ENCODE measurements around the gene CEP290. TPM values are rescaled to one million over a fixed set of nuclear protein-coding genes. Genes with fewer than 3 reads are reported as not detected.

CEP290 gene
- total and polyA plus RNA-seq, 2 experiments from 2014 or later = 17.3 to 25.7 TPM

- TF ChIP-seq ETS1 (IDR thresholded peaks at IDR 0.05) = no peak
- no peak for TF ChIP-seq POLR2AphosphoS5 (IDR thresholded peaks at IDR 0.05; ENCODE audit: low read depth)
- no peak for TF ChIP-seq ZNF114 (CRISPR knock-in tag; IDR thresholded peaks at IDR 0.05)
These were observed 40.5 kb upstream of the CEP290 start (continued) for GRCh38 chr12:88182416-88182815.

- Mint-ChIP-seq H3K27me3 (ENCODE audit: insufficient read depth, low read depth, poor library complexity) (no peaks in the 10 kb centered on the region), H3K4me3 (no peak overlapping the region), H3K4me1 (peaks cover 3% of the 10 kb centered on the region; the same call in 1 of the 3 replicates), H3K9me3 (0 out of 3 replicates have a peak, but pooled peaks cover 3% of the 10 kb centered on the region), H3K27ac (0 out of 2 replicates have a peak overlapping the region, but pooled peaks have one; percentile 20), H3K36me3 (ENCODE audit: low read depth) (peaks cover 54% of the 10 kb centered on the region)
- H3K27me3 ChIP-seq (ENCODE audit: insufficient read depth) = no peaks in the 10 kb centered on the region
- H3K4me3 ChIP-seq = no peak overlapping the region
- H4K20me1 ChIP-seq (replicated peaks; ENCODE audit: insufficient read depth) = no peaks in the 10 kb centered on the region
- H3K4me2 ChIP-seq = no peak overlapping the region
- DNase-seq (ENCODE audit: low spot score) (no peak), ATAC-seq (no peak)
- H3K4me1 ChIP-seq (ENCODE audit: insufficient read depth) = 0 out of 2 replicates have a peak, but pooled peaks cover 4% of the 10 kb centered on the region
- H3K27ac ChIP-seq (ENCODE audit: low read depth) = no peak overlapping the region
- H3F3A ChIP-seq (replicated peaks; ENCODE audit: low read depth) = no peaks in the 10 kb centered on the region
- no peaks in the 10 kb centered on the region for H3K9me2 ChIP-seq (ENCODE audit: insufficient read depth)
- no peaks in the 10 kb centered on the region for H3K79me2 ChIP-seq (replicated peaks; ENCODE audit: insufficient read depth)
- peaks cover 5% of the 10 kb centered on the region; the same call in 1 of the 2 replicates for H3K36me3 ChIP-seq (ENCODE audit: insufficient read depth)
- H2AFZ ChIP-seq = no peak overlapping the region
- TF ChIP-seq STAT1 (IDR thresholded peaks at IDR 0.05; ENCODE audit: unreplicated experiment) (no peak), POLR2AphosphoS5 (IDR thresholded peaks at IDR 0.05; ENCODE audit: low read depth) (no peak), NANOG (IDR thresholded peaks at IDR 0.05; ENCODE audit: borderline replicate concordance) (no peak), EZH2phosphoT487 (IDR thresholded peaks at IDR 0.05; ENCODE audit: unreplicated experiment) (no peak), ZNF114 (CRISPR knock-in tag; IDR thresholded peaks at IDR 0.05) (no peak), CTCF (conservative IDR thresholded peaks at IDR 0.05; ENCODE audit: low read depth in 2 of 2) (no peak), JUNB (IDR thresholded peaks at IDR 0.05; ENCODE audit: unreplicated experiment) (no peak), ZNF462 (CRISPR knock-in tag; IDR thresholded peaks at IDR 0.05) (no peak), ETS1 (IDR thresholded peaks at IDR 0.05) (no peak)
These were observed 40.0 kb upstream of the CEP290 start for GRCh38 chr12:88181881-88182280.

All from GM23338 (cell line).